NCI-H524 (cell line): ENCODE results near the gene IRF8.
A peak's percentile ranks its signal among the peaks of the same experiment; 100 is the strongest.
"Not testable (repeated sequence)": the region's sequence is repeated elsewhere in the genome, so short reads cannot be mapped to it uniquely, and the experiment has no call there.

ENCODE experiments used
- DNase-seq, 2 experiments: peaks; one replicate each; lab custom pipeline; 2025; lab: John Stamatoyannopoulos, UW

IRF8 gene

GRCh38 chr16:85892760-85893159 is 6.2 kb upstream of the IRF8 start:
- no peak for DNase-seq

- peak in 1 of 2 experiments; percentile 28 for DNase-seq
Observed at GRCh38 chr16:85894266-85894665, 4.7 kb upstream of the IRF8 start.

- peak in 1 of 2 experiments; percentile 36 for DNase-seq
Observed at GRCh38 chr16:85897382-85897781, 1.6 kb upstream of the IRF8 start.

- DNase-seq, result no peak
Observed at GRCh38 chr16:85899444-85899843, 482 bp downstream of the IRF8 start.

GRCh38 chr16:85900027-85900792 is 1.2 kb downstream of the IRF8 start:
- no peak for DNase-seq

- no peak for DNase-seq
Observed at GRCh38 chr16:85901110-85901509, 2.1 kb downstream of the IRF8 start.

- DNase-seq, result no peak
Observed at GRCh38 chr16:85901773-85902365, 2.9 kb downstream of the IRF8 start.

GRCh38 chr16:85902366-85903155 is 3.6 kb downstream of the IRF8 start:
- DNase-seq, result peak in 1 of 2 experiments; percentile 47

GRCh38 chr16:85903559-85903958 is 4.6 kb downstream of the IRF8 start:
- peak; percentile 82 to 91 for DNase-seq

- DNase-seq, result no peak
Observed at GRCh38 chr16:85905110-85906095, 6.4 kb downstream of the IRF8 start.

- DNase-seq, result no peak
Observed at GRCh38 chr16:85906349-85906748, 7.4 kb downstream of the IRF8 start.

- not testable (repeated sequence) for DNase-seq
Observed at GRCh38 chr16:85907231-85907630, 8.3 kb downstream of the IRF8 start.

GRCh38 chr16:85908444-85908843 is 9.5 kb downstream of the IRF8 start:
- DNase-seq, result no peak

GRCh38 chr16:85908889-85909589 is 10.1 kb downstream of the IRF8 start:
- no peak for DNase-seq

GRCh38 chr16:85909932-85910853 is 11.2 kb downstream of the IRF8 start:
- no peak for DNase-seq

GRCh38 chr16:85910854-85911247 is 11.9 kb downstream of the IRF8 start:
- DNase-seq, result no peak

GRCh38 chr16:85911251-85911930 is 12.4 kb downstream of the IRF8 start:
- no peak for DNase-seq

GRCh38 chr16:85912211-85912974 is 13.4 kb downstream of the IRF8 start:
- DNase-seq, result no peak
